HG02870 (cell line): ENCODE results near the gene PDZK1.
"Not testable (repeated sequence)": the region's sequence is repeated elsewhere in the genome, so short reads cannot be mapped to it uniquely, and the experiment has no call there.

Experiments used
- ATAC-seq: cut with Tn5 transposase; IDR thresholded peaks from one replicate; pipeline ENCODE4 v1.9.1; 2021; ENCODE audit warnings: mild to moderate bottlenecking, moderate library complexity; ENCODE audit not compliant: unreplicated experiment

PDZK1 gene

DNA sequence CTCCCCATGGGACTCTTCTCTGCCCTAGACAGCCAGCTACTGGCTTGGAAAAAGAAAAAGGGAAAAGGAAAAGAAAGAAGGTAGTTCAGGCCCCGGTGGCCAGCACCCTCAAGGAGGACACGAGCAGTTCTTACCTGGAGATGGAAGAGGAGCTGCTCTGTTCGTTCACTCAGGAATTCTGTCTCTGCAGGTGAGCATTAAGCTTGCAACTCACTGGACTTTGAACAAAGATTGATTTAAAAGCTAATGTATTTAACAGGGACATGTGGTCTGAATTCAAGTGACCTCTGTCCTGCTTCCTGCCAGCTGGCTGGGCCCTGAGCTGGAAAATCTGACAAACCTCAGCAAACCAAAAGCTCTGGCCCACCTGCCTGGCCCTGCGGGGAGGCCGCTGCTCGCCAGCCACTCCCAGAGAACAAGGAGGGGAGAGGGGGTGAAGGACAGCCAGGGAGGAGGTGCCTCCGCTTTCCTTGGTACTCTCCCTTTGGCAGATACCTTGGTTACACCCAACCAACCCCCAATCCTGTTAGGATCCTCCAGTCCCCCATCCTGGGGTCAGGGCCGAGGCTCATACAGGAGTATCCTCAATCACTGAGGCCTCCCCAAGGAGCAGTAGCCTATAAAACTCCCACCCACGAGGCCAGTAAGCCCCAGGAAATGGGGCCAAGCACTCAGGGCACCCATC, at the start of gene PDZK1:
TSS of gene PDZK1 (minus strand) at position 186 of the 685 bp plus-strand sequence. CDS start 19,347 bp downstream, outside the sequence.
- no peak for ATAC-seq

DNA sequence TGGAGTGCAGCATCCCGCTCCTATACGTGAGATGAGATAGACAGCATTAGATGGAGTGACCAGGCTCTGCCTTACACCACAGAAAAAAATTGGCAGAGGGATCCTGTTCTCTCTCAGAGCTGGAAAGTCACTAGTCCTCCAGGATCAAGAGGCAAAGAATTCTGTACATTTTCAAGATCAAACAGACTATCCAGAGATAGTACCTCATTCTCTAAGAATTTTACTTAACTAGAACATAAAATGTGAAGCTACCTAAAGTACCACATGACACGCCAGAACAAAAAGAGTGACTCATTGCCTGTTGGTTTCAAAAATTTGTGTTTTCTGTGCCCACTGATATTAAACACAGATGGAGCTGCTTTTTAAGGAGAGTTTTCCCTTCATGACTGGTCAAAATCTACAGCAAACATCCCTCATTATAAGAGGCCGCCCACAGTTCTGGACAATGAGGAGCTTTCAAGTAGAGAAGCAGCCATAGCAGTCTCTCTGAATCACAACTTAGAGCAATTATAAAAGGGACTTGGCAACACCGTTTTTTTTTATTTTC, 44.4 kb upstream of the PDZK1 start:
- no peak for ATAC-seq

DNA sequence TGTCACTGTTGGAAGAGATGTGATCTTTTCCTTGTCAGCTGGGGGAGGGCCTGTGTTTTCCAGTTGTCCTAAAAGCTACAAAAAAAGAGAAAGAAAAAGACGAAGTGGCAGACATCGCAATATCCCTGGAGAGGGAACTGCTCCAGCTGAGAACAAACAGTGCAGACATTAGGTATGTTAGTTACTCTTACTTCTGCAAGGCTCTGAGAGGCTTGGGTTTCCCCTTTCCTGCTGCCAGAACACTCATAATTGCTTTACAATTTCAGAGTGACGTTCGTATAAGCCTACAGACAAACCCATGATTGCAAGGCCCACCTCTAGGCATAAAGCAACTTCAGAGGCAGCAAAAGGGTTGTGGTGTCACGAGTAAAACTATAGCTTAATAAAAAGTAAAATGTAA, 43.3 kb upstream of the PDZK1 start:
- ATAC-seq: no peak

DNA sequence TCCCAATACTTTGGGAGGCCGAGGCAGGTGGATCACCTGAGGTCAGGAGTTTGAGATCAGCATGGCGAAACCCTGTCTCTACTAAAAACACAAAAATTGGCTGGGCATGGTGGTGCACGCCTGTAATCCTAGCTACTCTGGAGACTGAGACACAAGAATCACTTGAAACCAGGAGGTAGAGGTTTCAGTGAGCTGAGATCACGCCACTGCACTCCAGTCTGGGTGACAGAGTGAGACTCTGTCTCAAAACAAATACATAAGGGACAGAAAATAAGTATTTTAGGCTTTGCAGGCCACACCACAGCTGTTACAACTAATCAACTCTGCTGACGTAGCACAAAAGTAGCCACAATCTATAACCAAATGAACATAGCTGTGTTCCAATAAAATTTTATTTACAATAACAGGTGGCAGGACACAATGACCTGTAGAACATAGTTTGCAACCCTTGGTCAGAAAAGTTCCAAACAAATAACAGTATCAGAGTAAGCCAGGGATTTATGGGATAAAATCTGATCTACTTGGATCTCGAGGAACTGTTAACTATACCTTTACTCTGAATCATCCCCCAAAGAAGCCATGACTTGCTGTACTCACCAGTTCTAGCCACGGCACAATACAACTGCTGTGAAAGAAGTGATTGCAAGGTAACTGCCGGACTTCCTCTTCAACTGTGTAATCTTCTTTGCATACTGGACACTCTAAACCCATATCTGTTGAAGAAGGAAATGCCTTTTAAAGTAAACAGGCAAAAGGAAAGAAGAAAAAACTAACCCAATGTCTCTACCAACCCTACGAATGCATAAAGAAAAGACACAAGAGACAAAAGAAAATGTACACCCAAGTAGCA, 40.5 kb upstream of the PDZK1 start:
- no peak for ATAC-seq

DNA sequence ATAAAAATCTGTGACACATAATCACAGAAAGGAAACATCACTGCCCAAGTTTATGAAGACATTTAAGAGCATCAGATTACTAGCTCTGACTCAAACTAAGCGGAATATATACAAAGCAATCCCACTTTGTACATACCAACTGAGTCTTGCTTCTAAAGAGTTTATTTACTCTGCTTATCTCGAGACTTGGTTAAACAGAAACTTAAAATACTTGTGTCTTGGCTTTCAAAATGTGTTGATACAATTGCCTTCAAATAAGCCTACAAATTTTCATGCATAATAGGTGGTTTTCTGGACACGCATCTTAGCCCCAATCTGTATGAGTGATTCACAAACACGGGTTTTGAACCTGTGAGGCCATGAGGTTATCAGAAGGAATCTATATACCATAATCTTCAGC, 33.1 kb upstream of the PDZK1 start:
- no peak for ATAC-seq

DNA sequence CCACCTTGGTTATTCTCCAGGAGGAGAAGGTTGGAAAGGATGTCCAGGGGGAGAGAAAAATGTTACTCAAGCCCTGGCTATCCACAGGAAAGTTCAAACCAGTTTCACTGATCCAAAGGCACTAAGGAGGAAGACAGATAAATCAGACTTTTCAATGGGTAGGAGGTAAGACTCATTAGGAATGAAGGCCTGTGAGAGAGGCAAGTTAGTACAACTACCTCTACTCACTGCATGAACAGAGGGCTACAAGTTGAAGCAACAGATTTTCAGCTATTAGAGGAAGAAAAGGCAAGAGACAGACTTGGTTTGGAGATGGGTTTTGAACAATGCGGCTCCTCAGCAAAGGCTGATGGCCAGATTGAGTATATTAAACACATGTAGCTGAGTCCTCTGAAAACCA, 29.0 kb upstream of the PDZK1 start:
- no peak for ATAC-seq

DNA sequence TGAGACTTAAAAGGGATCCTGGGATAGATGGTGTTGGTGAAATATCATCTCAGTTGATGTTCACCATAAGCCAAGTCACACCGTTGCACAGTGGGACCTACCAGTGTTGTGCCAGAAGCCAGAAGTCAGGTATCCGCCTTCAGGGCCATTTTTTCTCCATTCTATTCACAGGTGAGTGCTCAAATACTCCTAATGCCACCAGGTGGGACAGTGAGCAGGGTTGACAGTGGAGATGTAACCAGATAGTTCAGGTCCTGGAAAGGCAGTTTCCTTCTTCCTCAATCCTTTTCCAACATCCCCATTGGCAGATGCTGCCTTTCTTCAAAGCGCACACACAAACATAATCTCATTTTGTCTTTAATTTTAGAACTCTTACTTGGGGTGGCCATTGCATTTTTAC, 23.7 kb upstream of the PDZK1 start:
- ATAC-seq: no peak

DNA sequence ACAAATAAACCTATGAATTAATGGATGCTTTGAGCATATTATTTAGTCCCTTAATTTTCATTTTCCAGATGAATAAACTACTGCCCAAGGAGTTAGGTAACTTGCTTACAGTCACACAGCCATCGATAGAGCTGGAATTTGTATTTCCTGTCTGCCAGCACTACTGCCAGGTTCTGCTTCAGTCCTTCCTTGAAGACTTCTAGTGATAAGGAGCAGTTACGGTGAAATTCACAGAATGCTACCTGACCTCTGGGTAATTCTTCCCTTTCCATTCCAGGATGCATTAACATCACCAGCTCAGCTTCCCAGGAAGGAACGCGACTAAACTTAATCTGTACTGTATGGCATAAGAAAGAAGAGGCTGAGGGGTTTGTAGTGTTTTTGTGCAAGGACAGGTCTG, 23.3 kb upstream of the PDZK1 start:
- no peak for ATAC-seq

DNA sequence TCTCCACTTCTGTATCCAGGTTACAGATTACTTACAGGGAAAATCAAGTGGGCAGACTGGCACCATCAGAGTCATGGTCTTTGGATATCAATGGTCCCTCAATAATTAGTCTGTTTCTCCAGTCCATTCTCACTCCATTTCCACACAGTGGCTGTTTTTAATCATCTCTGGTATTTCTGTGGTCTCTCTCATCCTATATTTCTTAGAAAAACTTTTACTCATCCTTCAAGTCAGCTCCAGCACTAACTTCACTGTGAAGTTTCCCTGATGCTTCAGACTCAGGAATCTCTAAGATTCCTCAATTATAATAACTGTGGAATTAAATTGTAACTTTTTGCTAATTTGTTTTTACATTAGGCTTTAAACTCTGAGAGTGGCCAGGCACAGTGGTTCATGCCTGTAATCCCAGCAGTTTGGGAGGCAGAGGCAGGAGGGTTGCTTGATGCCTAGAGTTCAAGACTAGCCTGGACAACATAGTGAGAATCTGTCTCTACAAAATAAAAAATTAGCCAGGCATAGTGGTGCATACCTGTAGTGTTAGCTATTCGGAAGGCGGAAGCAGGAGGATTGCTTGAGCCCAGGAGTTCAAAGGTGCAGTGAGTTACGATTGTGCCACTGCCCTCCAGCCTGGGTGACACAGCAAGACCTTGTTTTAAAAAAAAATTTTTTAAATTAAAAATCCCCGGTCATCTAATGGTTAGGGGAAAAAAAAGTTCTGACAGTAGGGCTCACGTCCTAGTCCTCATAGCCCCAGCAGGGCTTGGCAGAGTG, 22.7 kb upstream of the PDZK1 start:
- no peak for ATAC-seq

DNA sequence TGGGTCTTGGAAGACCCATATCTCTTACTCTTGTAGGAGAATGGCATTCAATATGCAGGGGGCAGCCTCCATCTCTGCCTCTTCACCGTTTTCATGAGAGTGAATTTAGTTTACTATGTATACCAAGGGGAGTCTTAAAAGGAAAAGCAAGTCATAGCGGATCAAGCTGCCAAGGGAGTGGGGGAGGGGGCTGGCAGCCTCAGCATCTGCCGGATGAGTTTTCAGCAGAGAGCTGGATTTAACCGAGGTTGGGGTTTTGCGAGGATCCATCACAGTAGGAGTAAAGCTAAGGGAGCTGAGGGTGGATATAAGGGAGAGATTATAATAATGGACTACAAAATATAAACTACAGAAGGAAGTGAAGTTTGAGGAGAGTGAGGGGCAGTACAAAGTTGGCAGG, 22.0 kb upstream of the PDZK1 start:
- ATAC-seq: no peak

DNA sequence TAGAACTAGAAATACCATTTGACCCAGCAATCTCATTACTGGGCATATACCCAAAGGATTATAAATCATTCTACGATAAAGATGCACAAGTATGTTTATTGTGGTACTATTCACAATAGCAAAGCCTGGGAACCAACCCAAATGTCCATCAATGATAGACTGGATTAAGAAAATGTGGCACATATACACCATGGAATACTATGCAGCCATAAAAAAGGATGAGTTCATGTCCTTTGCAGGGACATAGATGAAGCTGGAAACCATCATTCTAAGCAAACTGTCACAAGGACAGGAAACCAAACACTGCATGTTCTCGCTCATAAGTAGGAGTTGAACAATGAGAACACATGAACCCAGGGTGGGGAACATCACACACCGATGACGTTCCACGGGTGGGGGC, 19.0 kb upstream of the PDZK1 start:
- not testable (repeated sequence) for ATAC-seq

DNA sequence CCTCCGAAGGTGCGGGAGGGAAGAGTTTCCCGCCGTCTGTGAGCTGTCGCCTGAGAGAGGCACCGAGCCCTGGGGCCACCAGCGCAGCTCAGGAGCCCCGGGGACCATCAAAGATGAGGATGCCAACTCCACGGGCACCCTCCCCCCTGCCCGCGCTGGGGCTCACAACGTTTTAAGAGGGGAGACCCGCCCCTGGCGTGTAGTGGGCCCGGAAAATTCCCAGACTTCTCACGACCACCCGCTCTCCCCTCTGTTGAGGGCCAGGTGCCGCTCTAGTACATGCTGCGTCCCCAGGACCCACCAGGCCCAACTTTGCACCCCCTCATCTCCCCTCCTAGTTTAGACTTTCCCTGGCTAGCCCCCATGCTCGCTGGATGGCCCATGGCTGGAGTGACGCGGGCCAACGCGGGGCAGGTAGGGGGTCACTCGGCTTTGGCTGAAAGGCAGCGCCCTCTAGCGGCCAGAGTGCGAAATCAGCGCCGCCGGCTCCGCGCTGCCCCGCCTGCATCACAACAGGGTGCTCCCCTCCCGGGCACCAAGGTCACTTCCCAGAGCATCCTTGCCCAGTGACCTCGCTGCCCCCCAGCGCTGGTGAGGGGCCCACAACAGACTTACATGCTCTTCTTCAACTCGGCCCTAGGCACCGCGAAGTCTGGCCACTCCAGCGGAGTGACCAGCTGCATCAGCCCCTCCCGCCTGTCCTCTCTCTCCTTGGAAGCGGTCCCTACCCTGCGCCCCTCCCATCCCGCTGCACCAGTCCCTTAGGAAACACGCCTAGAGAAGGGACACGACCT, 13.9 kb upstream of the PDZK1 start:
- ATAC-seq: no peak

DNA sequence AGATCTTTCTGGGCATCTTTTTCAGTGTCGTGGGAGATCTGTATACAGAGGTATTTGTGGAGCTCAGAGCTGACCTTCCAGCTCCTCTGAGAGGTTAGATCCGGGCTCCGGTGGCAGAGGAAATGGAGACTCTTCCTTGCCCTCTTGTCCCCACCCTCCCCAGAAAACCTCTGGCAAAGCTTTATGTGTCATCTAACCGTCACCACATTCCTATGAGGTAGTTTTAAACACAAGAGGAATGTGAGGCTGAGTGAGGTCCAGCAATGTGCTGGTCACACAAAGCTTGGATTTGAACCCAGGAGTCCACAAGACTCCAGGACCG, 13.3 kb upstream of the PDZK1 start:
- no peak for ATAC-seq

DNA sequence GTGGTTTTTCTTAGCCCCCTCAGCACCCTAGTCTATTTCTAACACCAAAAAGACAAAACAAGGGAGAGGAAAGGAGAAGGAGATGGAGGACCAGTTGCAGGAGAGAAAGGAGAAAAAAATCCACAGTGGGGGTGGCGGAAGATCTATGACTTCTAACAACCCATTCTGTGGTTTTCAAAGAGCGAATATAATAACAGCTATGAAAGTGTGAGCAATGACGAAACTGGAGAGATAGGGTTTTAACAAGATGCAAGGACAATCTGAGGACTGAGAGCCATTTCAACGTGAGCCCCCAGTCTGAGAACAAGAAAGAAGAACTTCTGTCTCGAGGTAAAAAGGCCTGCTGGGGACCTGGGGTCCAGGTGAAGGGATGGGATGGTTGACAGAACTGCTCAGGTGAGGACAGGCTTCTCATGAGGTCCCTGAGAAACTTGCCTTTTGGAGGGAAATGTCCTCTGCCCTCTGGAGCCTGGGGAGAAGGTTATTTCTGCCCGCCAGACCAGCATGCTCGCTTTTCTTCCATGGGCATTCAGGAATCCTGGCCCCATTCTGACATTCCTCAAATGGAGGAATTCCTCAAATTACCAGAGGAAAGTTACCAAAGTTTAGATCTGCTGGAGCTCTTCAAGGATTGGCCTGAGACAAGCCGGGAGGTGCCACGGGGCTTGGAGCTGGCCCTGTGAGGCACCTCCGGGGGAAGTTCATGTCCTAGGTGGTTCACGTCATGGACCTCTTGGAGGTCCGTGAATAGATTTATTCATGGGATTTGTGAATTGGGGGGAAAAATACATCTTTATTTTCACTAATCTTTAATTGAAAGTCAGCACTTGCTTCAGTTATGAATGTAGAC, 12.3 kb upstream of the PDZK1 start, which contains the start of gene CD160:
TSS of gene CD160 (plus strand) at position 270 of the 850 bp plus-strand sequence. CDS start 8,829 bp downstream, outside the sequence.
- peak; percentile 68 for ATAC-seq

DNA sequence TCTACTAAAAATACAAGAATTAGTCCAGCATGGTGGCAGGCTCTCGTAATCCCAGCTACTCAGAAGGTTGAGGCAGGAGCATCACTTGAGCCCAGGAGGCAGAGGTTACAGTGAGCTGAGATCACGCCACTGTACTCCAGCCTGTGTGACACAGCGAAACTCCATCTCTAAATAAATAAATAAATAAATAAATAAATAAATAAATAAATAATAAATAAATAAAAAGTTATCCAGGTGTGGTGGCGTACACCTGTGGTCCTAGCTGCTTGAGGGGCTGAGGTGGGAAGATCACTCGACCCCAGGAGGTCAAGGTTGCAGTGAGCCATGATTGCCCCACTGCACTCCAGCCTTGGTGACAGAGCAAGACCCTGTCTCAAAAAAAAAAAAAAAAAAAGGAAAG, 11.3 kb upstream of the PDZK1 start:
- ATAC-seq: not testable (repeated sequence)

DNA sequence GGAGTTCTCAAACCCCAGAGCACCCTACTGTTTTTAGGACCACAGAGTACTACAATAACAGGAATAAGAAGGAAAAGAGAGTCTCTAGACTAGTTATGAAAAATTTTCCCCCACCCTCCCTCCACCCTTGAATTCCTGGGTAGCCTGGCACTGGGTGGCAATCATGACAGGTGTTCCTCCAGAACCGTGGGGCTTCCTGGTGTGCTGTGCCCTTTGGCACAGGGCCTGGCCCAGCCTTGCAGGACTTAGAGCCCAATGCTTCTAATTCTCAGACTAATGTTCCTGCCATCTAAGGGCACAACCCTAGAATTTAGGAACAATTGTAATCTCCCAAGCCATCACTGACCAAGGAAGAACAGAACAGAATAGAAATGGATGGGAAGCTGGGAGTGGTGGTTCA, 10.7 kb upstream of the PDZK1 start:
- no peak for ATAC-seq

DNA sequence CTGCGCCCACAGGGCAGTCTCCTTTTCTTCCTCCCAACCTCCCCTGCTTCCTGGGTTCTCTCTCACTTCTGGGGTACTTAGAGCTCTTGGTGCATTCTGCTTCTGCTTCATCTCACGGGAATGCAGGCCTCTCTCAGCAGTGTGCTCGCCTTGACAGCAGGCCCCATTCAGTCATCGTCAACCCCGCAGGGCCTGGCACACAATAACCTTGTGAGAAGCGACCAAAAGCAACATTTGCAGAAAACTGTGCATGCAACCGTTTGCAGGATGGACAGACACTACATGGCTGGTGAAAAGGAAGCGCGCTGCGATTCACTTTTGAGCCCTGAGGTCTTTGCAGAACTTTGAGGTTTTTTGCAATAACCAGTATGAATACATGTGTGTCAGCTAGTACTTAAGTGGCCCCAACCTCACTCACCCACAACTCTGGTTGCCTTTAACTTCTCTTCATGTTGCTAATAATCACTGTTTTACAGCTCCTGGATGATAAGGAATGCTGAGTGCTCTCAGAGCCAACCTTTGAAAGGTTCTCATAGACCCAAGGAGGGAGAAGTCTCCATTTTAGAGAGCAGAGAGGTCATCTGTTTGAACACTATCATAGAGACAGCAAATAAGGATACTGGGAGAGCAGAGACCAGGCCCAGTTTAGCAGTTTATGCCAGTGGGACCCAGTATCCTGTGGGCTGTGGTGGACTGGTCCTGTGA, 9.6 kb upstream of the PDZK1 start:
- ATAC-seq: no peak

DNA sequence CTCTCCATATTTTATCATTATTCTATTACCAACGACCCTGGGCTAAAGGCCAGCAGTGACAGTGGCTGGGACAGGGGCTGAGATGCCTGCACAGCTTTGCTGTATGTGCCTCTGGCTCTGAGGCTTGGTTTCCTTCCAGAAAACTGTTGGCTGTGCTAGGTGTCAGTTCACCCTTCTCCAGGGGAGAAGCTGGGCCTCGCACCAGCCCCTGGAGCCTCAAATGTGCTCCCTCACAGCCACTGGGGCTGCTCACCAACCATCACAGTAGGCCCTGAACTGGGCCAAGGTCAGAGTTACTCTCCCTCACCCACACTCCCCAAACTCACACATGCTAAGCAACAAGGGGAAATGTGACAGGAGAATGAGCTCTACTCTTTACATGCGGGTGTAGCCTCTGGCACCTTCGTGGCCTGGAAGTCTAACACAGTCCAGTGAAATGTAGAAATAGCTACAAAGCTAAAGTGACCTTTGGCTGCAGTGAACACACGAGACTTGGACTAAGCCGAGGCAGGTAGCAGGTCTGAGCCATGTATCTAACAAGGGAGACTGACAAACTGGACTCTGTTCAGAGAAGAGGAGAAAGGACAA, 7.5 kb upstream of the PDZK1 start:
- no peak for ATAC-seq

DNA sequence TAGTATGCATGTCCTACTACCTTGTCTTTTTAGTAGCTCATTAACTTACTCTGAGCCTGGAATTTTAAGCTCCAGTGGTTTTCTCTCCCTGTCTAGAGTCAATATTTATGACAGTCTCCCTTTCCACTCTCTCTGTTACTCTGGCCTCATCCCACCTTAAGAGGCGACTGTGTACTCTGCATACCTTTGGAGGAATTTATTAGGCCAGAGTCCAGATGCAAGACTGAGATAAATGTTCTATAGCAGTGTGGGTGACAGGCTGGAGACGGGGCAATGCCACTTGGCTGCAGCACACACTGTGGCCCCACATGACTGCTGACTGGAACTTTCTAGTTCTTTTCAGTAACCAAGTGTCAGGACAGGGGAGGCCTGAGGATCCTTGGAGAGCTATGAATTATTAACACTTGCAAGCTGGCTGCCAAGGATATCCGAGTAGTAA, 4.1 kb upstream of the PDZK1 start:
- ATAC-seq: no peak
